A204.1 (cell line): ENCODE data around the gene ROR2.
"Not testable (repeated sequence)": the region's sequence is repeated elsewhere in the genome, so short reads cannot be mapped to it uniquely, and the experiment has no call there.

Experiments used
- FAIRE-seq: peaks from 2 replicates; lab custom pipeline; 2012; peaks lifted over from hg19 to GRCh38; lab: Jason Lieb, UNC

Gene ROR2

DNA sequence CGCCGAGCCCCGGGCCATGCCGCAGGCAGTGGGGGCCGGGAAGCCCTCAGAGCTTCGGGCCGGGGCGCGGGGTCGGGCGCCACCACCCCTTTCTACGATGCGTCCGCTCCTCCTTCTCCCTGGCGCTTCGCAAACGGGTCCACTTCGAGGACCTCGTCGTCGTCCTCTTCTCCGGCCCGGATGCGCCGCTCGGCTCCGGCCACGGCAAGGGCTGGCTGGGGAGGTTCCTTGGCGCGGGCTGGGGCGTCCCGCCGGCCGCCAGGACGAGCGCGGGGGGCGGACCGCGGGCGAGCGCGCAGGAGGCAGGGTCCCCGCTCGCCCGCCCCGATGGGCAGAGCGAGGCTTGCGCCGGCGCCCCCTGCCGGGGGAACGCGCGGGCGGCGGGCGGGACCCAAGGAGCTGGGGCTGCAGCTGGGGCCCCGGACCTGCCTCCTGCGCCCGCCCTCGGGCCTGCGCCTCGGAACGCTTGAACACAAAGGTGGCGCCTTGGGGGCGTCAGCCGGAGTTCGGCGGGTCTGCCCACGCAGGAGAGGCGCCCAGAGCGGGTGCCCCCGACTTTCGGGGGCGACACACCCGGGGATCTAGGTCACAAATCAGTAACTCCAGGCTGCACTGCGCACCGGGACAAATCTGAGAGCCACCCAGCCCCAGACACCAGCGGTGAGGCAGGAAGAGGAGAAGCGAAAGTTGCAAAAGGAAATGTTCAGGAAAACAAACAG, at the start of gene ROR2:
TSS of gene ROR2 (minus strand) at position 283 of the 719 bp plus-strand sequence.
- FAIRE-seq, result no peak

DNA sequence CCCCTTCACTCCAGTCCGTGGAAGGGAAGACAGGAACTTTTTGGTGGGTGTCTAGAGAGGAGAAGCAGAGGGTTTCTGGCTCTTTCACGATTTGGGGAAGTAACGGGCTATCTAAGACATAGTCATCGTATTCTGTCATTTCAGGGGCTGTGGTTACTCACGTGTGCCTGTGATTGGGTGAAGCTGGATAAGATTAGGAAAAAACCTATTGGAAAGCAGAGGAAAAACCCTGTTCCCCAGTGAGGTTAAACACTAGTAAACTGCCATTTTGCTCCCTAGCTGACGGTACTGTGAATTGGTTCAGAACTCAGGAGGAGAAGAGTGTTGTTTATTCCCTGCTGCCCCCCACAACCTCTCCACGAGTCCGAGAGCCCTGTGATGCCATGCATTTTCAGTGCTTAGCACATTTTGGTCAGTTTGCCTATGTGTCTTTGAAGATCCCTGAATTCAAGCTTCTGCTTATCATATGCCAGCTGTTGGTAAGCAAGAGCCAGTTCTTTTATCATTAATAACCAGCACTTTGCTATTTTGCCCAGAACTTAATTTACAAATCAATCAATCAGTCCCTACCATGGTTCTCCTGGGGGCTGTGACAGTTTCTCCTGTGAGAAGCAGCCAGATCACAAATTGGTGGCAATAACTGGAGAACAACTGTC, 45.1 kb upstream of the ROR2 start:
- no peak for FAIRE-seq

- FAIRE-seq, result no peak
These were observed 44.4 kb upstream of the ROR2 start for GRCh38 chr9:91994422-91994821.

GRCh38 chr9:91992461-91993041, 42.5 kb upstream of the ROR2 start:
- no peak for FAIRE-seq

- no peak for FAIRE-seq
These were observed 41.8 kb upstream of the ROR2 start for GRCh38 chr9:91991721-91992341.

DNA sequence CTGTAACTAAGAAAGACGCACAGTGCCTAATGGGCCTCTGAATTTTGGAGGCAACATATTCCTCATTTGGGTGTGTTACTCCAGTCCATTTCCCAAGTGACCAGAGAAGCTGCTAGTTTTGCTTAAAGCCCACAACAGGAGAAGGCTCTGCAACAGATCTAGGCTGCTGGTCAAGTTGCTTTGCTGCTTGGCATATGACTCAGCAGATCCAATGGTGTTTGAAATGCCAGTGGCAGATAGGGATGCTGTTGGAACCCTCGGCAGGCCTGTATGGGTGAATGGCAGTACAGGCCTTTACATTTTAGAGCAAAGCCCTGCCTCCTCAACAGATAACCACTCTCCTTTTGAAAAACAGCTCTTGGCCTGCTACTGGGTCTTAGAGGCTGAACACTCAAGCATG, 36.2 kb upstream of the ROR2 start:
- no peak for FAIRE-seq

DNA sequence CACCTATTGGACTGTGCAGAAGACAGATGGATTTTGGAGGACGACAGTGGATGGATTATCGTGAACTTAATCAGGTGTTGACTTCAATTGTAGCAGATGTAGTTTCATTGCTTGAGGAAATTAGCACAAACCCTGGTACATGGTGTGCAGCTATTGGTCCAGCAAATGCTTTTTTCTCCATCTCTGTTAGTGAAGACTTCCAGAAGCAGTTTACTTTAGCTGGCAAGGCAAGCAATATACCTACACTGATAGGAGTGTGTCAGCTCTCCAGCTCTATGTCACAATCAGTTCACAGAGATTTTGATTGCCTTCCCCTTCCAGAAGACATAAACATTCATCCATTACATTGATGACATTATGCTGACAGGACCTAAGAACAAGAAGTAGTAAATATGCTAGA, 35.7 kb upstream of the ROR2 start:
- no peak for FAIRE-seq

DNA sequence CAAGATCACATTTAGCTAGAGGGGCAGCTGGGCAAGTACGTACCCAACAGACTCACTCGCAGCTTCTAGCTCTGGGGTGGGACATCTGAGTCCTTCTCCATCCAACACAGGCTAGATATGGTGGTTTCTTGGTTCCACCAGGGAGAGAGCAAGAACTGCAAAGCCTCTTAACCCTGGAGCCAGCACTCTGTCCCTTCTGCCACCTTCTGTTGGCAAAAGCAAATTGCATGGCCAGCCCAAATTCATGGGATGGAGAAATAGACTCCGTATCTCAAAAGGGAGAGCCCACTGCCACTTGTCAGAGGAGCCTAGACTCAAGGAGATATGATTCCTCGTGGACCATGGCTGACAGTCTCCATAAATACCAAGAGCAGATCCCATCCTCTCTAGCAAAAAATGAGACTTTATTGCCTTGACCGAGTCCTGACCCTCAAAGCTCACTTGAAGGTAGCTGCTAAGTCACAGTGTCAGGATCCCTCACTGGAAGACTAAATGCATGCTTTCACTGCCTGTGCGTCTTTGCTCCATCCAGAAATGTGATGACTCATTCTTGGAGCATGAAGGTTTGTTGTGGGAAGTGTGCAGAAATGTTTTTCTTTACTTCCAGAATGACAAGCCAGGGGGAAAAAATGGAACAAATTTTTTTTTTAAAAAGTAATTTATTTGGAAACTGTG, 28.8 kb upstream of the ROR2 start:
- no peak for FAIRE-seq

DNA sequence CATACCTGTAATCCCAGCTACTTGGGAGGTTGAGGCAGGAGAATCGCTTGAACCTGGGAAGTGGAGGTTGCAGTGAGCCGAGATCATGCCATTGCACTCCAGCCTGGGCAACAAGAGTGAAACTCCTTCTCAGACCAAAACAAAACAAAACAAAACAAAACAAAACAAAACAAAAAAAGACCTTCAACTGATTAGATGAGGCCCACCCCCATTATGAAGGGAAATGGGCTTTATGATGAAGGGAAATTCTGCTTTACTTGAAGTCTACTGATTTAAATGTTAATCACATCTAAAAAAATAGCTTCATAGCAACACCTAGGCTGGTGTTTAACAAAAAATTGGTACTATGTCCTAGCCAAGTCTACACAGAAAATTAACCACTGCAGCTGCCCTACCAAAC, 25.2 kb upstream of the ROR2 start:
- not testable (repeated sequence) for FAIRE-seq

DNA sequence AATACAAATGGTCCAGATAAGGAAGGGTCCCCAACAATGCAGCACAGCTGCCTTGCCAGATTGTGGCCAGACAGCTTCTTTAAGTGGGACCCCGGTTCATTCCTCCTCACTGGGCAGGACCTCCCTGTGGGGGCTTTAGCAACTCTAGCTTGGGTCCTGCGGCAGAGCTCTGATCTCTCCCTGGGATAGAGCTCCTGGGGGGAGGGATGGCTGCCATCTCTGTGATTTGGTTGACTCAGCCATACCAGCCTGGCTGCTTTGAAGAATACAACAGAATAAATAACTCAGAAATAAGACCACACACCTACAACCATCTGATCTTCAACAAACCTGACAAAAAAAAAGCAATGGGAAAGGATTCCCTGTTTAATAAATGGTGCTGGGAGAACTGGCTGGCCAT, 22.7 kb upstream of the ROR2 start:
- no peak for FAIRE-seq

- no peak for FAIRE-seq
These were observed 22.1 kb upstream of the ROR2 start for GRCh38 chr9:91972076-91972626.

DNA sequence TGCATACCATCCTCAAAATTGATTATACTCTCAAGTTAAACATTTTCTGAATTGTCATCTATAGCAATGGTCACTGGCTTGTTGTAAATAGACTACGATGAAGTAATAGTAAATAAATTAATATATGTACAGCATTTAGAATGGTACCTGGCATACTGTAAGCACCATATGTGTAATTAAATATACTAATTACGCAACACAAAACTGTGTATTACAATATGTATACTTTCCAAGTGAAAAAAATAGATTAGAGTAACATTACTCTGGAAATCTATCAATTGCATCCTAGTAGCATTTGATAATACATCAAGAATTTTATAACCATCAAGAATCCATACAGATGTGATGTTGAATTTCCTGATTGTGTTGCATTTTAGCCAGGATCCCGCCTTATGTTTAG, 17.2 kb upstream of the ROR2 start:
- no peak for FAIRE-seq

DNA sequence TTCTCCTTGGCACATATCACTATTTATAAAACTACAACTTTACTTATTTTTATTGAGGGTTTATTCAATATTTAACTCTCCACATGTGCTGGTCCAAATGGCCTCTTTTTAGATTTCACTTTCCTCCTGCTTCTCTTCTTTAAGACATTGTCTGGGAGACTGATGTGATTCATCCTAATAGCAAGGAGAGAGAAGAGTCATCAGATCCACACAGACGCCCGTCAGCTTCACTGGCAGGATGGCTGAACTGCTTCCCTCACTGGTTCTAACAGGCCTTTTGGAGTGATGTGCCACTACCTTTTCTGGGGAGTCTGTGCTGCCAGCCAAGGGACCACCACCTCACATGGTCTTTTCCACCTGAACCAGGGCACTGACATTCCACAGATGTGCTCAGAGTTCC, 16.5 kb upstream of the ROR2 start:
- no peak for FAIRE-seq

GRCh38 chr9:91963711-91964240, 13.7 kb upstream of the ROR2 start:
- no peak for FAIRE-seq

GRCh38 chr9:91960367-91960766, 10.3 kb upstream of the ROR2 start:
- FAIRE-seq, result no peak

- FAIRE-seq, result no peak
These were observed 8.1 kb upstream of the ROR2 start for GRCh38 chr9:91958174-91958573.

DNA sequence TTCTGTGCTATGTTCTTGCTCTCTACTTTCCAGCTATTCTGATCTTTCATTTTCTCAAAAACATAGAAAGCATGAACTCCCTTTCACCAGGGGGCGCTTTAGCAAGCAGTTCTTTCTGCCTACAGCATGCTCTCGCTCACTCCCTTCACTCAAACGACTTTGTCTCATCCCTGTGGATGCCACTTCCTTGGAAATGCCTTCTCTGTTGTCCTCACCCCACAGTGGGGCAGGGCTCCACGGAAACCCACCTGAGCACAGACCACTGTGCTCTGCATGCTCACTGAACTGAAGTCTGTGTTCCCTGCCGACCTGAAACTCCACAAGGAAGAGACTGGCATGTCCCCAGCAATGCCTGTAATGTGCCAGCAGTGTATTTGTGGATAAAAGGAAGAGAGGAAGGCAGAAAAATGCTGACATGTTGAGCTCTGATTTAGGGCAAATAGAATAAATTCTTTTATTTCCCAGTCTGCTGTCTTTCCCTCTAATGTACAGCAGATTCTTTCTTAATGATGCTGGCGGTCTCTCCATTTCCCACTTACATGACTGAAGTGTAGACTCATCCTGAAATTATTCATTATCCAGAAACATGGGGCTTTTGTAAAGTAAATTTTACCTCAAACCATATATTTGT, 4.9 kb upstream of the ROR2 start:
- FAIRE-seq, result no peak

GRCh38 chr9:91953718-91954117, 3.7 kb upstream of the ROR2 start:
- no peak for FAIRE-seq

- FAIRE-seq, result no peak
These were observed 2.0 kb upstream of the ROR2 start for GRCh38 chr9:91951944-91952520.

DNA sequence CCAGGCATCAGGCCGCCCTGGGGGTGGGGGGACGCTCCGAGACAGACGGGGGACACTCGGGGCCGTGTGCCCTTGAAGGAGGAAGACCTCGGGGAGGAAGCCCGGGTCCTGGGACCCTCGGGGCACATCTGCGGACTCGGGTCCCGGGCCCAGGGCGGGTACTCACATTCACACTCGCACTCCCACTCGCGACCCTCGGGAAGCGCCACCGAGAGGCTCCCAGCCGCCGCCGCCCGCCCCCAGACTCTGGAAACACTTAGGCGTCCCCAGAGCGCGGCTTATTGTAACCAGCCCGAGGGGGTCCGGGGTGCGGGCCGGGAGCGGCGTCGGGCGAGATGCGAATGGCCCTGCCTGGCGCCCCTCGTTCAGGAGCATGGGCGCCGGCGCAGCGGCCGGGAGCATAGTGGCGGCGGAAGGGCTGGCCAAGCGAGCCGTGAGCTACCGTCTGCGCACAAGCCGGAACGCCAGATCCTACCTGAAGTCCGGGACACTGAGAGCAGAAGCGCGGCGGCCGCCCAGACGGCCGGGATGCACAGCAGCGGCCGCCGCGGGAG, 559 bp downstream of the ROR2 start:
- FAIRE-seq, result no peak
